GM19099 (cell line): ENCODE data around the gene PIEZO1.

Experiments used
- POLR2A ChIP-seq: IDR thresholded peaks from 3 replicates; pipeline ENCODE4 v1.6.1; 2011; ENCODE audit warnings: low read depth; ENCODE audit not compliant: insufficient read length; ENCODE audit errors: extremely low read depth

PIEZO1 gene

GRCh38 chr16:88810166-88810911 is 25.3 kb upstream of the PIEZO1 start:
- peak; percentile 6 for TF ChIP-seq POLR2A

- TF ChIP-seq POLR2A = peak; percentile 41
These were observed 24.7 kb upstream of the PIEZO1 start for GRCh38 chr16:88809676-88810165.

GRCh38 chr16:88809068-88809675 is 24.2 kb upstream of the PIEZO1 start:
- no peak for TF ChIP-seq POLR2A

- peak; percentile 11 for TF ChIP-seq POLR2A
These were observed 22.8 kb upstream of the PIEZO1 start for GRCh38 chr16:88807626-88808453.

GRCh38 chr16:88807142-88807625 is 22.2 kb upstream of the PIEZO1 start:
- TF ChIP-seq POLR2A = peak; percentile 21

GRCh38 chr16:88806491-88807111 is 21.6 kb upstream of the PIEZO1 start:
- TF ChIP-seq POLR2A = no peak

GRCh38 chr16:88805887-88806393 is 20.9 kb upstream of the PIEZO1 start:
- no peak for TF ChIP-seq POLR2A

- no peak for TF ChIP-seq POLR2A
These were observed 20.3 kb upstream of the PIEZO1 start for GRCh38 chr16:88805340-88805715.

GRCh38 chr16:88804552-88805339 is 19.7 kb upstream of the PIEZO1 start:
- TF ChIP-seq POLR2A = no peak

GRCh38 chr16:88804173-88804551 is 19.1 kb upstream of the PIEZO1 start:
- TF ChIP-seq POLR2A = no peak

GRCh38 chr16:88803264-88803987 is 18.4 kb upstream of the PIEZO1 start, which contains the start of gene CDT1:
Gene CDT1 (plus strand): TSS chr16:88803789. CDS start chr16:88803832, 43 bp downstream.
- TF ChIP-seq POLR2A = peak; percentile 70

- TF ChIP-seq POLR2A = no peak
These were observed 15.2 kb upstream of the PIEZO1 start for GRCh38 chr16:88800277-88800592.

- TF ChIP-seq POLR2A = no peak
These were observed 14.7 kb upstream of the PIEZO1 start for GRCh38 chr16:88799569-88800276.
